Kidney capillary endothelial cell (primary cell): ENCODE data around the gene ADGRD1.
A peak's percentile ranks its signal among the peaks of the same experiment; 100 is the strongest.
"Not testable (repeated sequence)": the region's sequence is repeated elsewhere in the genome, so short reads cannot be mapped to it uniquely, and the experiment has no call there.

Source experiments
- DNase-seq: peaks from one replicate; pipeline ENCODE4 v3.0.0-alpha.2; 2018; ENCODE audit warnings: low spot score

The ADGRD1 gene

GRCh38 chr12:130953771-130954543, at the start of gene ADGRD1:
Gene ADGRD1 (plus strand): TSS chr12:130953907. CDS start chr12:130954466, 559 bp downstream.
- no peak for DNase-seq

- no peak for DNase-seq
These were observed 49.6 kb upstream of the ADGRD1 start for GRCh38 chr12:130904064-130904463.

- DNase-seq, result not testable (repeated sequence)
These were observed 48.7 kb upstream of the ADGRD1 start for GRCh38 chr12:130904936-130905455.

DNA sequence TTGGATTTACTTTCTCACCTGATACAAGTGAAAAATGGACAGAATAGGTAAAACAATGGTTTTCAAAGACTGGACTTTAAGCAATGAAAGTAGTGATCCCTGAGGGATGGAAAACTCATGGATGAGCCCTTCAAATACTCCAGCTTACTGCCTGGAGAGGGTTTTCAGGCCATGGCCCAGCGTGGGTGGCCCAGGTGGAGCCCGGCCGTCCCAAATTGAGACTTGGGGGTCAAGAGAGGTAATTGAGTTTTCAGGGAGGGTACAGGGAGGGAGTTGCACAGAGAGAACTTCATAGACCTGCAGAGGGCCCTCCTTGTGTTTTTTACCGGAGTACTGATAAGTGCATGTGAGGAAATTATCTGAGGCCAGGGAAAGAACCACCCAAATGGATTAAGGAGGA, 44.6 kb upstream of the ADGRD1 start:
- DNase-seq, result no peak

GRCh38 chr12:130911193-130911592, 42.5 kb upstream of the ADGRD1 start:
- no peak for DNase-seq

GRCh38 chr12:130911933-130912332, 41.8 kb upstream of the ADGRD1 start:
- DNase-seq, result no peak

DNA sequence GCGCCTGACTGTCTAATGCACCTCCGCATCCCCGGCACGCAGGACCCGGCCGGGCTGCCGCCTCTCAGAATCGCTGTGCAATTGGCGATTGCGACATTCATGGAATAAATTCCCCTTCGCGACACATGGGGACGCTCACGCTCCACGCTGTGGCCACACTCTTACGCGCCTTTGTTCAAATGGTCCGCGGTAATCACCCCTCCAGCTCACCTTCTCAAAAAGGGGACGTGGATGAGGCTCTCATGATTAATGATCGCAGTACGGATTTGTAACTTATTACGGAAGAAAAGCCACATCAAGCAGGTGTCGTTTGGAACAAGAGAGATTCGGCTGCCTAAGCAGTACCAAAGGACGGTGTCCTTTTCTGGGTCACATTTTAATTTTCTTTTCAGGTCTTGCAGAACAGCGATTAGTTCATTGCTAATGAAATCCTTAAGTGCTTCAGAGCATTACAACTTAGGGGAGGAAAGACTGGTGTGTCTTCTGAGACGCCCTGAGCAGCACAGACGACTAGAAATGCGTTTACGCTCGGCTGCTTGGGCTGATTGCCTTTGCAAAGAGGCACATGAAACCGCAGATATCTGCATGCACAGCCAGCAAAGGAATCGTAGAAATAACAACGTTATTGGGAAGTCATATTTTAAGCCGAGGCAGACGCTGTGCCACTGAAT, 37.3 kb upstream of the ADGRD1 start:
- DNase-seq, result peak; percentile 38

- DNase-seq, result no peak
These were observed 36.1 kb upstream of the ADGRD1 start for GRCh38 chr12:130917607-130918006.

DNA sequence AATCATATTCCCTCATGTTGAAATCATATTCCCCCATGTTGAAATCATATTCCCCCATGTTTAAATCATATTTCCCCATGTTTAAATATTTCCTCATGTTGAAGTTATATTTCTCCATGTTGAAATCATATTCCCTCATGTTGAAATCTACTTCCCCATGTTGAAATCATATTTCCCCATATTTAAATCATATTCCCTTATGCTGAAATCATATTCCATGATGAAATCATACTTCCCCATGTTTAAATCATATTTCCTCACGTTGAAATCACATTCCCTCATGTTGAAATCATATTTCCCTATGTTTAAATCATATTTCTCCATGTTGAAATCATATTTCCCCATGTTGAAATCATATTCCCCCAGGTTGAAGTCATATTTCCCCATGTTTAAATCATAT, 34.6 kb upstream of the ADGRD1 start:
- no peak for DNase-seq

- no peak for DNase-seq
These were observed 33.5 kb upstream of the ADGRD1 start for GRCh38 chr12:130920119-130920703.

- DNase-seq, result no peak
These were observed 32.9 kb upstream of the ADGRD1 start for GRCh38 chr12:130920723-130921381.

- DNase-seq, result no peak
These were observed 31.2 kb upstream of the ADGRD1 start for GRCh38 chr12:130922511-130922953.

GRCh38 chr12:130924966-130925665, 28.6 kb upstream of the ADGRD1 start:
- DNase-seq, result no peak

DNA sequence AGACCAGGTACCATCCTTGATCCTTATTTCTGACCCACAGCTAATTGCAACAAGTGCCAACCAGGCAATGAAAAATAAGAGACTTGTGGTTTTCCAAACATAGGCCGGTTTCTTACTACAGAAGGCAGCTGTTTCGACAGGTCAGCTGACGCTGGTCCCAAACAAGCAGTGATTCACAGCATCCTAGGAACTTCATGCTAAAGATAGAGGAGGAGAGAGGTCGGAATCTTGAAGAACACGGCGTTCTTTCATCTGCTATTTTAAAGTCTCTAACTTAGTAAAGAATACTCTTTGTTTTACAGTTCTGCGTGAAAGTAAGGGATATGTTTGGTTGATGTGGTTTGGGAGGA, 28.1 kb upstream of the ADGRD1 start:
- no peak for DNase-seq

GRCh38 chr12:130929363-130929762, 24.3 kb upstream of the ADGRD1 start:
- no peak for DNase-seq

DNA sequence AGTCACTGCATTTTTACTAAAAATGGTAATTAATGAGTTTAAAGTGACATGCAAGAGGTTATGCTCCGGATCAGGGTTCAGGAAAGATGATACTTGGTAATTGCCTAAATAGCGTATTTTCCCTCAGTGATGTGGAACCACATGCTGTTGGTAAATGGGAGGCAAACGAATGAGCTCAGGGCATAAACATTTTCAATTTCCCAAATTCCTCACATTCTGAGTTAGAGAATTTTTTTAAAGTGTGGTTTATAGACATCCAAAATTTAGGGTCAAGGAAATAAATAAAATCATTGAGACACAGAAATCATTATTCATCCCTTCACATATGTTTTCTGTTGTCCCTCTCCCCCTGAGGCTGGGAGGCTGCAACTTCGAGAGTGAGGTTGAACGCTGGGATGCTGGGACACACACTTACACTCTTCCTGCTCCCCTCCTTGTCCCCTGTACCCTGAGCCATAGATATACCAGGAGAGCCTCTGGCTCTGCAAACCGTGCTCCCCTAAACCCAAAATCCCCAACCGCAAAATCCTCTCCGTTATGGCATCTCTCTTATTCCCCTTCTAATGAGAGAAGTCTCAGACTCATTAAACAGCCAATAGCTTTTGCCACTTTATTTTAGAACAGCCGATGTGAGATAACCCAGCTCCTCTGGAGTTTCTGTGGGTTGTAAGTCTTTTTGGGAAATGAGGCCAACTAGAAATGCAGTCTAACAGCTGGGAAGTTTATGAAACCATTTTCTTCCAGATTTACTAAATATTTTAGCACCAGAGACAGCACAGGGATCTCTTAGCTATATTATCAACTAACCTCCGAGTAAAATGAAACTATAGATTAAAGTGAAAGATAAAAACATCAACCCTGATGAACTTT, 21.4 kb upstream of the ADGRD1 start:
- DNase-seq, result no peak

- no peak for DNase-seq
These were observed 20.3 kb upstream of the ADGRD1 start for GRCh38 chr12:130933269-130933995.

DNA sequence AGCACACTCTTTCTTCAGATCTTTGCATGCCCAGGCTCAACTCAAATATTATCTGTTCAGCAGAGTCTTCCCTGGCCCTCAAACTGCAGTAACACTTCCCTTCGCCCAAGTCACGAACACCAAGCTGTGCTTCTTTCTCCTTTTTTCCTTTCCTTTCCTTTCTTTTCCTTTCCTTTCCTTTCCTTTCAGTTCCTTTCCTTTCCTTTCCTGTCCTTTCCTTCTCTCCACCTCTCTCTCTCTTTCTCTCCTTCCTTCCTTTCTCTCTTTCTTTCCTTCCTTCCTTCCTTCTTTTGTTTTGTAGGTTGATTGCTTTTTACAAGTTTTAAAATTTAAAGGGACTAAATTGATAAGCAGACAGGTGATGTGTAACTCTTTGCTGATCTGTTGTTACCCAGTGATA, 19.0 kb upstream of the ADGRD1 start:
- DNase-seq, result no peak

GRCh38 chr12:130936561-130936960, 17.1 kb upstream of the ADGRD1 start:
- DNase-seq, result no peak

DNA sequence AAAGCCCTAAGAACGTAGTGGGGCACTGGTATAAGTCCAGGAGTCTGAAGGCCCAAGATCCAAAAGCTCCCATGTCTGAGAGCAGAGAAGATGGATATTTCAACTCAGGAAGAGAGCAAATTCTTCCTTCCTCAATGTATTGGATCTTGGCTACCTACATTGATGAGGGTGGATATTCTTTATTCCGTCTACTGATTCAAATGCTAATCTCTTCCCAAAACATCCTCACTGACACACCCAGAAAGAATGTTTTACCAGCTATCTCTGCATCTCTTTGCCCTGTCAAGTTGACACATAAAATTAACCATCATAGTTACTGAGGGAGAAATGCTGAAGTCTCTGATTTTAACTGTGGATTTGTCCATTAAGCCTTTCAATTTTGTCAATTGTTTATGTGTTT, 16.6 kb upstream of the ADGRD1 start:
- DNase-seq, result no peak
